ENCODE measurements around the gene SPEM3. TPM values are rescaled to one million over a fixed set of nuclear protein-coding genes. Genes with fewer than 3 reads are reported as not detected.

SPEM3 gene
- total and polyA plus RNA-seq, 2 of the 13 experiments (the other 11 are each of a cell fraction or from before 2014, with no cell fraction given): not detected

DNA sequence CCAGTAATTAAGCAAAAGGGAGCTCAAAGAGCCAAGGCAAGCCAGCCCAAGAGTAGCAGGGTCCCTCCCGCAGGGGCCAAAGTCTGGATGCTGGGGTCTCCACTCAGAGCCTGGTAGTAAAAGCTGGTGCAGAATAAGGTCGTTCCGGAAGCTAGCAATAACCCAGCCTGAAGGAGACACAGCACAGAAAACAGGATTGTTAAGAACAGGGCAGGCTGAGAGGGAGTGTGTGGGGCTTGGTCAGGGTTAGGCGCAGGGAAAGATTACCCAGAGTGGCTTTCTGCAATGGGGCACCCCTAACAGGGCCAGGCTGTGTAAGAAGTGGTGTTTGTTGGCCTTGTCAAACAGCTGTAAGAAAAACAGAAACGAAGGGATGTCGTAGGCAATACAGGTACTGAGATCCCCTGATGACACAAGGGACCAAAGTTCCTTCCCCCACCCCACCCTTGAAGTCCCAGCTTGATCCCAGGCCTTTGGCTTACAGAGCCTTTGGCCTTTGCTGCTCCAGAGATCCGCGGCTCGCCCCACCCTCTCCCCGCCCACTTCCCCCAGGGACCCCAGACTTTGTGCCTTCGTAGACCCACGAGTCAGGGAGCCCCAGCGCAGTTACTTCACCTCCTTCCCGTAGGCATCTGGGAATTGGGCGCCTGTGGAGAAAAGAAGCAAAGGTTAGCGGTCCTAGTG lies 25.5 kb upstream of the SPEM3 start (continued):
- TF ChIP-seq ATF4 (CRISPR knock-in tag; IDR thresholded peaks at IDR 0.05): no peak
- TF ChIP-seq CEBPB (IDR thresholded peaks at IDR 0.05; ENCODE audit: borderline replicate concordance, low read depth, low read length): no peak
- no peak for TF ChIP-seq GABPA (IDR thresholded peaks at IDR 0.05; ENCODE audit: low read depth, low read length)
- peak; percentile 39 for TF ChIP-seq GABPA (CRISPR knock-in tag; IDR thresholded peaks at IDR 0.05; ENCODE audit: low read depth)
- TF ChIP-seq MTA1 (CRISPR knock-in tag; IDR thresholded peaks at IDR 0.05; ENCODE audit: borderline replicate concordance): peak; percentile 65; the same call in 1 of the 2 replicates
- TF ChIP-seq, protein P1, sequence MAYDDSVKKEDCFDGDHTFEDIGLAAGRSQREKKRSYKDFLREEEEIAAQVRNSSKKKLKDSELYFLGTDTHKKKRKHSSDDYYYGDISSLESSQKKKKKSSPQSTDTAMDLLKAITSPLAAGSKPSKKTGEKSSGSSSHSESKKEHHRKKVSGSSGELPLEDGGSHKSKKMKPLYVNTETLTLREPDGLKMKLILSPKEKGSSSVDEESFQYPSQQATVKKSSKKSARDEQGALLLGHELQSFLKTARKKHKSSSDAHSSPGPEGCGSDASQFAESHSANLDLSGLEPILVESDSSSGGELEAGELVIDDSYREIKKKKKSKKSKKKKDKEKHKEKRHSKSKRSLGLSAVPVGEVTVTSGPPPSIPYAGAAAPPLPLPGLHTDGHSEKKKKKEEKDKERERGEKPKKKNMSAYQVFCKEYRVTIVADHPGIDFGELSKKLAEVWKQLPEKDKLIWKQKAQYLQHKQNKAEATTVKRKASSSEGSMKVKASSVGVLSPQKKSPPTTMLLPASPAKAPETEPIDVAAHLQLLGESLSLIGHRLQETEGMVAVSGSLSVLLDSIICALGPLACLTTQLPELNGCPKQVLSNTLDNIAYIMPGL (CRISPR knock-in tag; IDR thresholded peaks at IDR 0.05; ENCODE audit: borderline replicate concordance in 1 of 2, low read depth in 1 of 2): peak in 1 of 2 experiments; percentile 43; a peak in 2 of 4 replicates
- TF ChIP-seq KLF16 (CRISPR knock-in tag; IDR thresholded peaks at IDR 0.05): 0 out of 4 replicates have a peak, but pooled peaks of 1 of the 2 experiments have one; percentile 2
- TF ChIP-seq ZNF446 (CRISPR knock-in tag; IDR thresholded peaks at IDR 0.05): no peak
- TF ChIP-seq NR2F6 (IDR thresholded peaks at IDR 0.05): no peak; the same call in 1 of the 2 replicates
- TF ChIP-seq NR2F6 (CRISPR knock-in tag; IDR thresholded peaks at IDR 0.05): peak; percentile 42; the same call in 1 of the 2 replicates
- TF ChIP-seq HDAC6 (IDR thresholded peaks at IDR 0.05; ENCODE audit: low read depth, low read length): no peak
- TF ChIP-seq, protein P2, sequence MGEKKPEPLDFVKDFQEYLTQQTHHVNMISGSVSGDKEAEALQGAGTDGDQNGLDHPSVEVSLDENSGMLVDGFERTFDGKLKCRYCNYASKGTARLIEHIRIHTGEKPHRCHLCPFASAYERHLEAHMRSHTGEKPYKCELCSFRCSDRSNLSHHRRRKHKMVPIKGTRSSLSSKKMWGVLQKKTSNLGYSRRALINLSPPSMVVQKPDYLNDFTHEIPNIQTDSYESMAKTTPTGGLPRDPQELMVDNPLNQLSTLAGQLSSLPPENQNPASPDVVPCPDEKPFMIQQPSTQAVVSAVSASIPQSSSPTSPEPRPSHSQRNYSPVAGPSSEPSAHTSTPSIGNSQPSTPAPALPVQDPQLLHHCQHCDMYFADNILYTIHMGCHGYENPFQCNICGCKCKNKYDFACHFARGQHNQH (CRISPR knock-in tag; IDR thresholded peaks at IDR 0.05): peak; percentile 35; the same call in 1 of the 2 replicates
- no peak for TF ChIP-seq ZNF20 (CRISPR knock-in tag; IDR thresholded peaks at IDR 0.05)
- TF ChIP-seq, protein P3, sequence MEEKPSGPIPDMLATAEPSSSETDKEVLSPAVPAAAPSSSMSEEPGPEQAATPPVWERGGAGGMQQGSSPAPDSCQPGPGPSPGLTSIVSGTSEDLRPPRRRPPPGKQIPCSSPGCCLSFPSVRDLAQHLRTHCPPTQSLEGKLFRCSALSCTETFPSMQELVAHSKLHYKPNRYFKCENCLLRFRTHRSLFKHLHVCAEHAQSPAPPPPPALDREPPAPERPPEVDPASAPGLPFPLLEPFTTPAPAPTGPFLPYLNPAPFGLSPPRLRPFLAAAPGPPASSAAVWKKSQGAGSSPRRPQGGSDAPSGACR (CRISPR knock-in tag; IDR thresholded peaks at IDR 0.05): peak; percentile 59; the same call in 1 of the 2 replicates
- TF ChIP-seq POLR2A (IDR thresholded peaks at IDR 0.05; ENCODE audit: insufficient read depth in 1 of 2, low read depth in 2 of 2, low read length in 2 of 2): peak in 1 of 2 experiments; percentile 57; a peak in 2 of 4 replicates
- TF ChIP-seq BRD4 (CRISPR knock-in tag; IDR thresholded peaks at IDR 0.05): no peak
- peak; percentile 17; the same call in 1 of the 2 replicates for TF ChIP-seq HMG20A (CRISPR knock-in tag; IDR thresholded peaks at IDR 0.05; ENCODE audit: borderline replicate concordance)
- TF ChIP-seq MYC (CRISPR knock-in tag; IDR thresholded peaks at IDR 0.05; ENCODE audit: borderline replicate concordance): peak; percentile 23; the same call in 1 of the 2 replicates
- 0 out of 2 replicates have a peak, but pooled peaks have one; percentile 41 for TF ChIP-seq PRDM10 (CRISPR knock-in tag; IDR thresholded peaks at IDR 0.05; ENCODE audit: low read depth)
- no peak for TF ChIP-seq YEATS2 (CRISPR knock-in tag; IDR thresholded peaks at IDR 0.05; ENCODE audit: borderline replicate concordance)
- peak; percentile 74; the same call in 1 of the 2 replicates for TF ChIP-seq SSRP1 (CRISPR knock-in tag; IDR thresholded peaks at IDR 0.05)
- TF ChIP-seq FOXA3 (CRISPR knock-in tag; IDR thresholded peaks at IDR 0.05): peak; percentile 68; the same call in 1 of the 2 replicates

All from HepG2 (cell line).